ENCODE data around the gene CWC27.

The CWC27 gene

GRCh38 chr5:65010841-65011240 lies 242.1 kb downstream of the CWC27 start:
- no peak for DNase-seq

GRCh38 chr5:65012301-65012892 lies 243.7 kb downstream of the CWC27 start:
- DNase-seq: no peak

- DNase-seq: no peak
Measured at GRCh38 chr5:65013166-65013565, 244.4 kb downstream of the CWC27 start.

GRCh38 chr5:65014769-65015168 lies 246.0 kb downstream of the CWC27 start:
- DNase-seq: no peak

- DNase-seq: no peak
Measured at GRCh38 chr5:65015767-65016166, 247.0 kb downstream of the CWC27 start.

GRCh38 chr5:65017636-65018035 lies 248.9 kb downstream of the CWC27 start:
- no peak for DNase-seq

- DNase-seq: no peak
Measured at GRCh38 chr5:65018763-65019162, 250.0 kb downstream of the CWC27 start.

- no peak for DNase-seq
Measured at GRCh38 chr5:65020492-65020891, 251.8 kb downstream of the CWC27 start.

- no peak for DNase-seq
Measured at GRCh38 chr5:65021527-65022226, 252.9 kb downstream of the CWC27 start.

- DNase-seq: no peak
Measured at GRCh38 chr5:65022932-65023331, 254.2 kb downstream of the CWC27 start.

- DNase-seq: no peak
Measured at GRCh38 chr5:65024681-65025080, 256.0 kb downstream of the CWC27 start.

- DNase-seq: no peak
Measured at GRCh38 chr5:65026816-65027548, 258.3 kb downstream of the CWC27 start.

GRCh38 chr5:65029178-65029577 lies 260.4 kb downstream of the CWC27 start:
- no peak for DNase-seq

GRCh38 chr5:65030056-65030455 lies 261.3 kb downstream of the CWC27 start:
- DNase-seq: no peak

GRCh38 chr5:65032250-65032649 lies 263.5 kb downstream of the CWC27 start:
- no peak for DNase-seq

- DNase-seq: no peak
Measured at GRCh38 chr5:65034029-65034812, 265.5 kb downstream of the CWC27 start.

GRCh38 chr5:65034813-65035209 lies 266.1 kb downstream of the CWC27 start:
- no peak for DNase-seq

- DNase-seq: no peak
Measured at GRCh38 chr5:65035211-65036206, 266.8 kb downstream of the CWC27 start.

- no peak for DNase-seq
Measured at GRCh38 chr5:65037831-65038815, 269.4 kb downstream of the CWC27 start.

GRCh38 chr5:65041296-65042158 lies 272.8 kb downstream of the CWC27 start:
- no peak for DNase-seq

Data from NCI-H1694 (cell line).